Measurements from ENCODE around the gene TMEM259.

Gene TMEM259

GRCh38 chr19:963486-963951, 57.4 kb downstream of the TMEM259 start:
- no peak overlapping the region for H3K4me3 ChIP-seq (ENCODE audit: low read depth, low read length)
- TF ChIP-seq CTCF (IDR thresholded peaks at IDR 0.05; ENCODE audit: insufficient read depth, low read depth, low read length, missing control alignments): no peak
- DNase-seq (ENCODE audit: low read depth): no peak

- no peak for TF ChIP-seq CTCF (IDR thresholded peaks at IDR 0.05; ENCODE audit: insufficient read depth, low read depth, low read length, missing control alignments)
- H3K4me3 ChIP-seq (ENCODE audit: low read depth, low read length): no peak overlapping the region
- DNase-seq (ENCODE audit: low read depth): no peak
These were observed 58.1 kb downstream of the TMEM259 start for GRCh38 chr19:962683-963400.

- DNase-seq (ENCODE audit: low read depth): no peak
- H3K4me3 ChIP-seq (ENCODE audit: low read depth, low read length): no peak overlapping the region
- no peak for TF ChIP-seq CTCF (IDR thresholded peaks at IDR 0.05; ENCODE audit: insufficient read depth, low read depth, low read length, missing control alignments)
These were observed 58.9 kb downstream of the TMEM259 start for GRCh38 chr19:961866-962620.

- TF ChIP-seq CTCF (IDR thresholded peaks at IDR 0.05; ENCODE audit: insufficient read depth, low read depth, low read length, missing control alignments): no peak
- no peak overlapping the region for H3K4me3 ChIP-seq (ENCODE audit: low read depth, low read length)
- no peak for DNase-seq (ENCODE audit: low read depth)
These were observed 60.4 kb downstream of the TMEM259 start for GRCh38 chr19:960601-960938.

- TF ChIP-seq CTCF (IDR thresholded peaks at IDR 0.05; ENCODE audit: insufficient read depth, low read depth, low read length, missing control alignments): no peak
- H3K4me3 ChIP-seq (ENCODE audit: low read depth, low read length): no peak overlapping the region
- DNase-seq (ENCODE audit: low read depth): no peak
These were observed 60.9 kb downstream of the TMEM259 start for GRCh38 chr19:960020-960419.
